Posterior cingulate gyrus (tissue), 11 donors: ENCODE measurements around the gene LRP10.

Experiments used
- DNase-seq, 10 donors: peaks; one replicate each; pipeline versions ENCODE4 v3.0.0 to v3.0.0-alpha.2; 2020 to 2021; ENCODE audit warnings: mixed read lengths in 3 of 10
- intact Hi-C: fragments of 100-400 bp; cut with DNase I; formaldehyde crosslinking; loops from one replicate; pipeline ENCODE4 v1.15.1; 2023

Gene LRP10

GRCh38 chr14:22871224-22872032 lies at the start of gene LRP10:
Gene LRP10 (plus strand): TSS chr14:22871740. CDS start chr14:22872304, 564 bp downstream.
- intact Hi-C loops: no loop called here
- peak; percentile 80 to 98 (median 86) for DNase-seq

GRCh38 chr14:22822016-22822570 lies 49.4 kb upstream of the LRP10 start:
- peak in 1 of 10 donors; percentile 76 for DNase-seq
- intact Hi-C loops: loop anchor here (10.0 kb wide), 1 partner anchor 57 kb away; the partner anchor contains the start of gene OXA1L

- DNase-seq: peak in 9 of 10 donors; percentile 36 to 94 (median 68)
- intact Hi-C loops: loop anchor here (1.0 to 10.0 kb wide), 2 partner anchors 31 to 58 kb away; partner anchors contain the start of gene OXA1L
These were observed 48.9 kb upstream of the LRP10 start for GRCh38 chr14:22822571-22823098.

GRCh38 chr14:22824711-22825359 lies 46.7 kb upstream of the LRP10 start:
- DNase-seq: peak in 1 of 10 donors; percentile 13
- intact Hi-C loops: loop anchor here (10.0 kb wide), 1 partner anchor 60 kb away; the partner anchor contains the start of gene OXA1L

- intact Hi-C loops: loop anchor here (10.0 kb wide), 1 partner anchor 64 kb away; the partner anchor contains the start of gene OXA1L
- peak in 2 of 10 donors; percentile 32 to 63 for DNase-seq
These were observed 42.4 kb upstream of the LRP10 start for GRCh38 chr14:22829076-22829660.

GRCh38 chr14:22829661-22830442 lies 41.7 kb upstream of the LRP10 start, which contains the start of gene MRPL52:
Gene MRPL52 (plus strand): TSS chr14:22829887. CDS start chr14:22829913, 26 bp downstream.
- intact Hi-C loops: loop anchor here (10.0 kb wide), 1 partner anchor 65 kb away; the partner anchor contains the start of gene OXA1L

GRCh38 chr14:22830443-22831010 lies 41.0 kb upstream of the LRP10 start:
- intact Hi-C loops: no loop called here
- peak in 1 of 10 donors; percentile 46 for DNase-seq

More at GRCh38 chr14:22829661-22830442, 41.7 kb upstream of the LRP10 start, which contains the start of gene MRPL52:
- peak; percentile 80 to 98 (median 90) for DNase-seq

- intact Hi-C loops: no loop called here
- no peak for DNase-seq
These were observed 36.0 kb upstream of the LRP10 start for GRCh38 chr14:22835505-22835904.

GRCh38 chr14:22836301-22837113 lies 35.0 kb upstream of the LRP10 start, which contains the start of gene MMP14:
Gene MMP14 (plus strand): TSS chr14:22836585. CDS start chr14:22836818, 233 bp downstream.
- intact Hi-C loops: no loop called here
- DNase-seq: peak in 3 of 10 donors; percentile 71 to 77 (median 72)

GRCh38 chr14:22837114-22837749 lies 34.3 kb upstream of the LRP10 start:
- intact Hi-C loops: no loop called here
- peak in 5 of 10 donors; percentile 32 to 88 (median 73) for DNase-seq

GRCh38 chr14:22837750-22838538 lies 33.6 kb upstream of the LRP10 start:
- intact Hi-C loops: no loop called here
- DNase-seq: peak in 2 of 10 donors; percentile 29 to 81

GRCh38 chr14:22838631-22839041 lies 32.9 kb upstream of the LRP10 start:
- DNase-seq: peak in 1 of 10 donors; percentile 64
- intact Hi-C loops: no loop called here

GRCh38 chr14:22839159-22839779 lies 32.3 kb upstream of the LRP10 start:
- intact Hi-C loops: no loop called here
- DNase-seq: peak in 1 of 10 donors; percentile 70

GRCh38 chr14:22841311-22841710 lies 30.2 kb upstream of the LRP10 start:
- intact Hi-C loops: no loop called here
- DNase-seq: peak in 1 of 10 donors; percentile 49

GRCh38 chr14:22841769-22842168 lies 29.8 kb upstream of the LRP10 start:
- intact Hi-C loops: no loop called here

More at GRCh38 chr14:22841769-22842168, 29.8 kb upstream of the LRP10 start:
- DNase-seq: peak in 1 of 10 donors; percentile 51
